BLaER1 treated with 17β-estradiol and CSF1 and Interleukin-3, amounts not matched to agents 10 nM and 100 nM (cell line): ENCODE measurements around the gene LSM10.

Experiments used
- H3K27ac ChIP-seq, 11 experiments: shearing (Covaris generic); formaldehyde crosslinking; 2 replicates each; pipeline ENCODE4 v1.8.1; 2022
- H3K27me3 ChIP-seq, 11 experiments: shearing (Covaris generic); formaldehyde crosslinking; 2 replicates each; pipeline ENCODE4 v1.8.1; 2022
- H3K36me3 ChIP-seq, 11 experiments: shearing (Covaris generic); formaldehyde crosslinking; 2 replicates each; pipeline ENCODE4 v1.8.1; 2022
- H3K4me1 ChIP-seq, 10 experiments: shearing (Covaris generic); formaldehyde crosslinking; 2 replicates each; pipeline ENCODE4 v1.8.1; 2022
- H3K4me2 ChIP-seq, 11 experiments: shearing (Covaris generic); formaldehyde crosslinking; 2 replicates each; pipeline ENCODE4 v1.8.1; 2022
- H3K4me3 ChIP-seq, 10 experiments: shearing (Covaris generic); formaldehyde crosslinking; 2 replicates each; pipeline ENCODE4 v1.8.1; 2022
- H3K9ac ChIP-seq, 11 experiments: shearing (Covaris generic); formaldehyde crosslinking; 2 replicates each; pipeline ENCODE4 v1.8.1; 2022
- H3K9me3 ChIP-seq, 11 experiments: shearing (Covaris generic); formaldehyde crosslinking; replicated peaks in 1 of 11; 2 replicates each; pipeline ENCODE4 v1.8.1; 2022
- H4K20me1 ChIP-seq, 11 experiments: shearing (Covaris generic); formaldehyde crosslinking; 2 replicates each; pipeline ENCODE4 v1.8.1; 2022
- Cebpa-rat ChIP-seq, 11 experiments: shearing (Covaris generic); IDR thresholded peaks; 2 replicates each; pipeline ENCODE4 v1.8.1; 2022

Gene LSM10

DNA sequence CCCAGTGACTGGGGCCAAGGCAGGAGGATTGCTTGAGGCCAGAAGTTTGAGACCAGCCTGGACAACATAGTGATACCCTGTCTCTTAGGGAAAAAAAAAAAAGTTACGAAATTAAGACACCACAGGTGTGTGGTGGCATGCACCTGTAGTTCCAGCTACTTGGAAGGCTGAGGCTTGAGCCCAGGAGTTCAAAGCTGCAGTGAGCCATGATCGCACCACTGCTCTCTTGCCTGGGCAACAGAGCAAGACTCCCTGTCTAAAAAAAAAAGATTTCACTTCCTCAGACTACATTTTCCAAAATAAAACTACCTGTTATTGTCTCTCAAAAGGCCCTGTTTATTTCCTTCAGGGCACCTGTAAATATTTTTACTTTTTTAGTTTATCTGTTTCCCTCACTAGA is 7.3 kb downstream of the LSM10 start:
- TF ChIP-seq Cebpa-rat (IDR thresholded peaks at IDR 0.05): no peak
- H3K27ac ChIP-seq: peak overlapping the region in 8 of 11 experiments; percentile 0 to 99 (median 26); a peak in 5 of 22 replicates
- no peaks in the 10 kb centered on the region for H3K9me3 ChIP-seq
- H3K4me1 ChIP-seq: peaks cover 36 to 60% (median 47%) of the 10 kb centered on the region in 10 experiments
- no peaks in the 10 kb centered on the region for H3K27me3 ChIP-seq
- H3K9ac ChIP-seq: peak overlapping the region in 4 of 11 experiments; percentile 2 to 15 (median 8); a peak in 2 of 22 replicates
- H4K20me1 ChIP-seq: peaks cover 0 to 18% (median under 1%) of the 10 kb centered on the region in 11 experiments; a peak in 5 of 22 replicates
- peak overlapping the region; percentile 35 to 94 (median 44) for H3K4me2 ChIP-seq
- H3K36me3 ChIP-seq: peaks cover 37 to 63% (median 47%) of the 10 kb centered on the region in 11 experiments
- no peak overlapping the region for H3K4me3 ChIP-seq

DNA sequence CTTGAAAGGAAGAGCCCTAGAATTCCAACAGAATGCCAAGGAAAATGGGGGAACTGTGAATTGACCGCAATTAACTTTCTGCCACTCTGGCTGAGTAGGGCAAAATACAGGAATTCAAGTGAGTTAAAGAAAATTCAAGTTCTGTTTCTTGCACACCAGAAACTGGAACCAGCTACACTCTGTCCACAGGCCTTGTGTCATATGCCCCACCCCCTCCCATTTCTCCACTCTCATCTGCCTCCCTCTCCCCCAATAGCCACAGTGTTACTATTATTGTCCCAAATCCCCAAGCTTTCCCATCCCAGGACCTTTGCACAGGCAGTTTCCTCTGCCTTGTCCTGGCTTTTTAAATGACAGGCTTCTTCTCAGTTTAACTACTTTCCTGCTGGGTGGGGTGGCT is 7.7 kb downstream of the LSM10 start:
- Histone ChIP-seq H3K4me2 (peak overlapping the region in 10 of 11 experiments; percentile 38 to 94 (median 46); a peak in 17 of 22 replicates), H3K4me3 (no peak overlapping the region), H3K27me3 (no peaks in the 10 kb centered on the region), H3K9ac (peak overlapping the region in 4 of 11 experiments; percentile 2 to 15 (median 8); a peak in 2 of 22 replicates), H4K20me1 (peaks cover 0 to 20% (median 4%) of the 10 kb centered on the region in 11 experiments; a peak in 6 of 22 replicates), H3K27ac (peak overlapping the region in 8 of 11 experiments; percentile 0 to 99 (median 13); a peak in 6 of 22 replicates), H3K4me1 (peaks cover 38 to 58% (median 47%) of the 10 kb centered on the region in 10 experiments), H3K36me3 (peaks cover 37 to 63% (median 47%) of the 10 kb centered on the region in 11 experiments), H3K9me3 (no peaks in the 10 kb centered on the region)
- no peak for TF ChIP-seq Cebpa-rat (IDR thresholded peaks at IDR 0.05)

DNA sequence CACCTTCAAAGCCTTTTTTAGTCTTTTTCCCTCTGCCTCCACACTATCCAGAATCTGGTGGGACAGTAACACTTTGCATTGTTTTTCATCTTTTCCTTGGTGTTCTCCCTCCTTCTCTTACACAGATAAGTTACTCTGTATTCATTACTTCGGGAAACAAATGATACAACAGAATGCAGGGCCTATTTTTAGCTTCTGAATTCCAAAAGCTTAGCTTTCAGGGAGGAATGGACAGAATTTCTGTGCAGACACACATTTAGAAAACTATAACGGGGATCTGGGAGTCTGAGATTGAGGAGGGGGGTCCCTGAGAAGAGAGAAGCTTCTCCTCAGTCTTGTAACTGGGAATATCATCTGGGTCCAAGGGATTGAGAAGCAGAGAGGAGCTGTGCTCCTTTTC is 8.4 kb downstream of the LSM10 start:
- Histone ChIP-seq H3K4me3 (no peak overlapping the region), H3K4me1 (peaks cover 45 to 62% (median 53%) of the 10 kb centered on the region in 10 experiments), H3K27ac (peak overlapping the region in 6 of 11 experiments; percentile 3 to 99 (median 27); a peak in 5 of 22 replicates), H3K36me3 (peaks cover 36 to 62% (median 46%) of the 10 kb centered on the region in 11 experiments), H3K9ac (peak overlapping the region in 1 of 11 experiments; percentile 7; a peak in 2 of 22 replicates), H3K27me3 (no peaks in the 10 kb centered on the region), H4K20me1 (peaks cover 4 to 27% (median 8%) of the 10 kb centered on the region in 11 experiments; a peak in 12 of 22 replicates), H3K4me2 (peak overlapping the region in 3 of 11 experiments; percentile 86 to 94 (median 90); a peak in 6 of 22 replicates), H3K9me3 (no peaks in the 10 kb centered on the region)
- no peak for TF ChIP-seq Cebpa-rat (IDR thresholded peaks at IDR 0.05)

DNA sequence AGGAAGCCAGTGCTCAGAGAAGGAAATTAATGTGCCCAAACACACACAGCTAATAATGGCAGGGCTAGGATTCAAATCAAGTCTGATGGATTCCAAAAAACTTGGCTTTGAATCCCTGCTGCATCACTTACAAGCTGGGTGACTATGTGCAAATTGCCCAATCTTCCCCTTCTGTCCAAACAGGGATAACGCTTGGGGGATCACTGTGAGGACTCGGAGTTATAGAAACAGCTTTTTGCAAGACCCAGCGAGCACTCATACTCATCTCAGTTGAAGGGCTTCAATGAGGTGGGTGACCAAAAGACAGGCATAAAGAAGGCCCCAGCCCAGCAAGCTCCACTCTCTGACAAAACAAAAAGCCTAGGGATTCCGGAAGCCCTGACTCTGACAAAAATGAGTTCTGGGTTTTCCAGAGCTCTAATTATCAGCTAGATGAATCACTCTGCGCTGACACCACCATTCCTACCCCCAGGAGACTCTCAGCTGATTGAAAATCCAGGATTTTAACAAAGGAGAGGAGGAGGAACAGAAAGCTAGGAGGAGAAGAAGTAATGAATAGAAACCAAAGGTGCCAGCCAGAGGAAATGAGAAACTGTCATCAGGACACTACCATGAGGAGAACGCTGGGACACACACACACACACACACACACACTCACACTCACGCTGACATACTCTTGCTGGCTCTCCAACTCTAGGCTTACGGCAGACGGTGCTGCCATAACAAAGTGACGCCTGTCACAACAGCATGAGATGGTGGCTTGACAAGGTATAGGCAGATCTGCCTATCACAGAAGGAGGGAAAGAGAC is 10.4 kb downstream of the LSM10 start:
- Histone ChIP-seq H3K4me2 (peak overlapping the region; percentile 85 to 98 (median 92)), H3K9ac (peak overlapping the region; percentile 78 to 96 (median 92)), H3K27me3 (no peaks in the 10 kb centered on the region), H3K27ac (peak overlapping the region; percentile 91 to 99 (median 97)), H3K36me3 (peaks cover 21 to 43% (median 30%) of the 10 kb centered on the region in 11 experiments), H4K20me1 (peaks cover 6 to 33% (median 24%) of the 10 kb centered on the region in 11 experiments; a peak in 16 of 22 replicates), H3K9me3 (no peaks in the 10 kb centered on the region), H3K4me1 (peaks cover 57 to 81% (median 69%) of the 10 kb centered on the region in 10 experiments), H3K4me3 (peak overlapping the region in 7 of 10 experiments; percentile 8 to 41 (median 20); a peak in 9 of 20 replicates)
- no peak for TF ChIP-seq Cebpa-rat (IDR thresholded peaks at IDR 0.05)

DNA sequence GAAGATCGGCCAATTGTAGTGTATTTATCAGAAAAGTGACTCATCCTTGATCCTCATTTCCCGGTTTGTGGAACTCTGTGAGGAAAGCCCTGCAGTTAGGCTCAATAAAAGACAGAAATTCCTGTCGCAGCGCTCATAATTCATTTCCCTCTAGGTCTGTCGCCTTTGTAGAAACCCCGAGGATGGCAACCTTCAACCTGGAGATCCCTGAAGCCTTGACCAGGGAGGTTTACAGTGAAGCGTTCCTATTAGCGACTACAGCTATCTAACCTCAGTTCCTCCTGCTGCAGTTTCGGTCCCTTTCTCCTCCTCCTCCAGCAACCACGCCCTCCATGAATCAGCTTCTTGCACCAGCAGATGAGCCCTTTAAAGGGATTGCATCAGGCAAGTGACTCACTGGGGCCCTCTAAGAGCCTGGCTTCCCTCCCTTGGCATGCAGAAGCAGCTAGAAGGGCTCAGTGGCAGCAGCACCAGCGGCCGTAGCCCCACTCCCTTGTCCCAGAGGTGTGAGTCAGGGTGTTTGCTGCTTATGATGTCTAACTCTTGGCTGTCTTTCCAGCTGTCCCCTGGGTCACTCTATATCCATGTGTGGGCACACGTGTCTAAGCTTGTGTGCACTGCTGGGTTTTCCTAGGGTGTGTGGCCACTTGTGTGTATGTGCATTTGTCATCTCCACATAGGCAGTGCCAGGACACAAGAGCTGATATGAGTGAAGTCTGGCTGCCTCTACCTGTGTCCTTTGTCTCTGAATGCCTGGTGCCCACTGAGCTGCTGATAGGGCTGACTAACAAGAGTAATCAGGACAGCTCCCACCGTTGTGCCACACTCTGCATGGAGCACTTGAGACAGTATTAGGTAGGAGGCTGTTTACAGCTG is 11.2 kb downstream of the LSM10 start:
- H3K4me1 ChIP-seq: peaks cover 56 to 81% (median 68%) of the 10 kb centered on the region in 10 experiments
- peaks cover 14 to 34% (median 21%) of the 10 kb centered on the region in 11 experiments for H3K36me3 ChIP-seq
- H3K4me2 ChIP-seq: peak overlapping the region; percentile 85 to 98 (median 92)
- H3K27ac ChIP-seq: peak overlapping the region; percentile 91 to 99 (median 97)
- no peaks in the 10 kb centered on the region for H3K9me3 ChIP-seq
- H4K20me1 ChIP-seq: peaks cover 6 to 42% (median 33%) of the 10 kb centered on the region in 11 experiments; a peak in 17 of 22 replicates
- no peaks in the 10 kb centered on the region for H3K27me3 ChIP-seq
- H3K9ac ChIP-seq: peak overlapping the region; percentile 78 to 96 (median 92)
- TF ChIP-seq Cebpa-rat (IDR thresholded peaks at IDR 0.05): peak; percentile 82 to 99 (median 96); a peak in 20 of 22 replicates
- peak overlapping the region; percentile 51 to 97 (median 64) for H3K4me3 ChIP-seq

DNA sequence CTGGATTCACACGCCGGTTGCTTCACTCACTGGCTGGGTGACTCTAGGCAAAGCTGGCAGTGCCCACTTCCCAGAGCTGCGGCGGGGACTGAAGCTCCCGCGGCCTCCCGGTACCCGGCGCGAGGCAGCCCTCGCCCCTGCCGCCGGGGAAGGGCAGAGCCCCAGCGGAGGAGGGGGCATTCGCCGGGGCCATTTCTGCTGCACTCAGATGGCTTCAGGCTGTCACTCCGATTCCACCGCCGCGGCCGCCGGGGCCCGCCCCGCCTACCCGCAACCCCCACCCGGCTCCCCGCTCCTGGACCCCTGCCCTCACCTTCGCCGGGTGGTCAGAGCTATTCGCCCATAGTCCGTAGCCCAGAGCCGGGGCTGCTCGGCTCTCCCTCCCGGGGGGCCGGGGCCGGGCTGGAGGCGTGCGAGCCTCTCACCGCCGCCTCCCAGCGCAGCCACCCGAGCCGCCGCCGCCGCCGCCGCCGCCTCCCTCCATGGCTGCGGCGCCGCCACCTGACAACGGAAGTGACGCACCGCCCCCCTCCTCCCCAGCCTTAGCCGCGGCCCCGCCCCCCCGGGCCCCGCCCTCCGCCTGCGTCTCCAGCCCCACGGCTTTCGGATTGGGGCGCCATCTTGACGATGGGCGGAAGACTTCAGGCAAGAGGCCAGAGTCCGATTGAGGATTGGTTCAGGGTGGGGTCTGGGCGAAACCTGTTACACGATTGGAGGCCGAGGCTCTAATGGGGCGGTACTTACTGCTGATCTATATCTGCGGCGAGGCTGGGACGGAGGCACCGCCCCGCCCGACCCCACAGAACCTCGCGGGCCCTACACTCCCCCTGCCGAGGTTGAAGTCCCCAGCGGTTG is 12.1 kb downstream of the LSM10 start, which contains the start of gene STK40:
STK40 (minus strand) TSS at position 515 of the 855 bp plus-strand sequence. CDS start 24,592 bp downstream, outside the sequence.
- no peak for TF ChIP-seq Cebpa-rat (IDR thresholded peaks at IDR 0.05)
- Histone ChIP-seq H3K27me3 (no peaks in the 10 kb centered on the region), H3K27ac (peak within 1 kb of the TSS; percentile 91 to 99 (median 97)), H4K20me1 (peaks cover 10 to 48% (median 41%) of the 10 kb centered on the region in 11 experiments; a peak in 19 of 22 replicates), H3K4me2 (peak within 1 kb of the TSS; percentile 92 to 99 (median 96)), H3K4me1 (peaks cover 48 to 81% (median 61%) of the 10 kb centered on the region in 10 experiments), H3K4me3 (peak within 1 kb of the TSS; percentile 77 to 97 (median 90)), H3K36me3 (peaks cover 5 to 34% (median 18%) of the 10 kb centered on the region in 11 experiments; a peak in 20 of 22 replicates), H3K9me3 (no peaks in the 10 kb centered on the region), H3K9ac (peak within 1 kb of the TSS; percentile 78 to 96 (median 92))

DNA sequence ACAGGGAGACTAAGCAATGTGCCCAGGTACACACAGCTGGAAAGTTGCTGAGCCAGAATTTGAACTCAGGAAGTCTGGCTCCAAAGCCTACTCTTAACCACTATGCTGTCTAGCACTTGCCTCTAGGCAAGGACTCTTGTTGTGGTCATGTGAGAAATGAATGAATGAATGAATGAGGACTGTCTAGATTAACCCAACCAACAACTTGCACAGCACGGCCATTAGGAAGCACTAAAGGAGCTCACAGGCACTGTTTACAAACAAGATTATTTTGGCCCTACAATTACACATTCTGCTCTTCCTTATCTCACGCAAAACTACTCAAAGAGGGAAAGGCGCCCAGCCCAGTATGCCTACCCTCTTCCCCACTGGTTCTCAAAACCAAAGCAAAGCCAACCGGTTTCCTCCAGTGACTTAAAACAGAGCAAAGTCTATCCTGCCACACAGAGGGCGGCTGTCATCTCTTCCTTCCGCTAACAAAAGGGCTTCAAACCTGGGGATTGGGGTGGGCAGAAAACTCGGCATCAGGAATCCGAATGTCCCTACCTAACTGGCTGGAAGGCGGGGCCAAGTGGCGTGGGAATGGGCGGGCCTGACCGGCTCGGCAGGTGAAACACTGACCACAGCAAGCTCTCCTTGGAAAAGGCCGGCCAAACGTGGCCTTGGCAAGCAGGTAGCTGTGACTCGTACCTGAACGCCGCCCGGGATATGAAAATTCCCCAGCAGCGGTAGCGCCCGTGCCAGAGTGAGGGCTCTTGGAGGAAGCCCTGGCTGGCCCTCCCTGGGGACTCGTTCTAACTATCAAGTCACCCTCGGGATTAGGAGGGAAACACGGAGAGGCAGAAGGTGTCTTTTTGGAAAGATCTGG is 12.9 kb downstream of the LSM10 start:
- peak overlapping the region; percentile 62 to 99 (median 84) for H3K27ac ChIP-seq
- H3K9me3 ChIP-seq: no peaks in the 10 kb centered on the region
- H3K4me1 ChIP-seq: peaks cover 41 to 81% (median 55%) of the 10 kb centered on the region in 10 experiments
- H4K20me1 ChIP-seq: peaks cover 18 to 57% (median 50%) of the 10 kb centered on the region in 11 experiments; a peak in 20 of 22 replicates
- peaks cover 0 to 37% (median 10%) of the 10 kb centered on the region in 11 experiments; a peak in 9 of 22 replicates for H3K36me3 ChIP-seq
- H3K9ac ChIP-seq: peak overlapping the region; percentile 78 to 96 (median 88)
- no peak for TF ChIP-seq Cebpa-rat (IDR thresholded peaks at IDR 0.05)
- no peaks in the 10 kb centered on the region for H3K27me3 ChIP-seq
- peak overlapping the region; percentile 77 to 97 (median 90) for H3K4me3 ChIP-seq
- peak overlapping the region; percentile 85 to 99 (median 95) for H3K4me2 ChIP-seq
